Activated CD4-positive, alpha-beta T cell treated with anti-CD3 and anti-CD28 coated beads, Interleukin-2, Interleukin-4, amounts not matched to agents 100 ng/mL and 50 ng/mL, durations not matched to agents 16 hours and 8 hours (primary cell): ENCODE results near the gene TMC8.

ENCODE experiments used
- DNase-seq: peaks from one replicate; pipeline ENCODE4 v3.0.0-alpha.2; 2020; ENCODE audit warnings: low spot score

The TMC8 gene

GRCh38 chr17:78124081-78124835 is 6.3 kb upstream of the TMC8 start:
- no peak for DNase-seq

GRCh38 chr17:78124836-78125137 is 5.8 kb upstream of the TMC8 start:
- no peak for DNase-seq

DNA sequence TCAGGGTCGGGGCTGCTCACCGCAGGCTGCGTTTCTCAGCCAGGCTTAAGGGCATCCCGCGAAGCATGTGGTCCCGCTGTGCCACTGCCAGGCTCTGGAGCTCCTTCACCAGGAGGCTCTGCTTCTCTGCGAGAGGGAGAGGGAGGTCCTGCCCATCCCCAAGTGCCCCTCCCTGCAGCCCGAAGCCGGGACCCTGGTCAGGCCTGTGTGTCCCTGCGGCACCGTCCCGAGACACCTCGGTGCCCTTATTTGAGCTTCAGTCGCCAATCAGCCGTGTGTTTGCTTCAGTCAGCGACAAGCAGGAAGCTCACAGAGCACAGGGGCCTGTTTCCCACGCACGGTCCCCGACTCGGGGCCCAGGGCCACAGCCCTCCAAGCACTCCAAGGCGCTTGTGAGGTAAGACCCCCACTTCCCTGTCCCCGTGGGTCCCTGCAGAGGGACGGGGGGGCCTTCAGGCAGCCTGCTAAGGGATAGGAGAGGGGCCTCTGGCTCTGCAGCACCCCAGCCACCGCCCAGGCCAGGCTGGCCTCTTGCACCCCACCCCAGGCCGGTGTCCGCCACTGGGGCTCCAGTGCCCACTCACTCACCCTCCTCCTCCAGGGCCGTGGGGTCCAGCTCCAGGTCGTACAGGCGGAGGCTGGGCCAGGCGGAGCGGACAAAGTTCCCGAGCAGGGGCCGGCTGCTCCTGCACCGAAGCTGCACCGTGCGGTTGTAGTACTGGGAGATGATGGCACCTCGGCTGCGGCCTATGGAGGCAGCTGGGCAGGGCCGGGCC is 5.2 kb upstream of the TMC8 start:
- no peak for DNase-seq

DNA sequence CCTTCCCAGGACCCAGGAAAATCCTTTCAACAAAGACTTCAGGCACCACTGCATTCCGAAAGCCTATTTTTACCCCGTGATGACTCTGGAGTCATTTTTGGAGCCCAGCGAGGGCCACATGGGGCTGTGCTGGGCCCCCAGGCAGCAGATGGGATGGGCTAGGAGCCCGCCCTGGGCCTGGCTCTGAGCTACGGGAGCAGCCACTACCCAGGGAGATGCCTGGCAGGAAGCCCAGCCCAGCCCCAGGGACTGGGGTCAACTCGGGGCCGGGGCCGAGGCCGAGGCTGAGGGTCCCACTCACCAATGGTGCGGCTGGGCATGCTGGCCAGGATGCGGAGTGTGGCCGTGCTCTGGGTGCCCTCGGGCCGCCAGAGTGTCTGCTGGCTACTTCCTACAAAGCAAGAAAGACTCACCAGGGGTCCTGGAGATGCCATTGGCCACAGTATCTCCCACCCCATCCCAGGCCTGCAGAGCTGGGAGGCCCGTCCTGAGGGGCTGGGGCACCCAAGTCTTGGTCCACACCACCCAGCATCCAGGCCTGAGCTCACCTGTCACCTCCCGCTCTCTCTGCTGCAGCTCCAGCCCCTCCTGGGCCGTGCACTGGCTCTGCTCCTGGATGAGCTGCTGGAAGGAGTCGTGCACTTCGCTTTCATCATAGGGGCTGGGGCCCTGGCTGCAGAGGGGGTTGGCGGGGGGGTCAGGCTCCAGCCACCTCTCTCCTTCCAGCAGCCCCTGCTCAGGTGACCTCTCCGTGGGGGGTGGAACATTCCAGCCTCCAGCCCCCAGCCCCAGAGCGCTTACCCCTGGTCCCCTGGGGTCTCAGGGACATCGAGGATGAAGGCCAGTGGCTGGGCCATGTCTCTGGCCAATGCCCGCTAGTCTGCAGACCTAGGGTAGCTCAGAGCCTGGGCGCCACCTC is 4.3 kb upstream of the TMC8 start:
- DNase-seq = no peak

DNA sequence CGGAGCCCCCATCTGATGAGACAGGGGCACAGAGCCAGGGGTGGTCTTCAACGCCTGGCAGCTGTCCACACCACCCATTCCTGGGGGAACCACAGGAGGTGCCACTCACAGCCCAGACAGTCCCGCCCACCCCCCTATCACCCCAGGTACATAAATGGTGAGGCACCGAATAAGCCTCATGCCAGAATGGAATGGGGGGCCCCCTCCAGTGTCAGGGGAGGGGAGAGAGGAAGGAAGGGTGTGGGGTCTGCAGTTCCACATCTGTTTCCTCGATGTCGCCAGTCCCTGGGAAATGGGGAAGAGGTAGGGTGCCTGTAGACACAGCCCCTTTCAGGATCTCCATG is 3.7 kb upstream of the TMC8 start:
- DNase-seq = no peak

- peak; percentile 84 for DNase-seq
Observed at GRCh38 chr17:78127239-78127887, 3.2 kb upstream of the TMC8 start.

GRCh38 chr17:78127888-78128550 is 2.6 kb upstream of the TMC8 start:
- no peak for DNase-seq

DNA sequence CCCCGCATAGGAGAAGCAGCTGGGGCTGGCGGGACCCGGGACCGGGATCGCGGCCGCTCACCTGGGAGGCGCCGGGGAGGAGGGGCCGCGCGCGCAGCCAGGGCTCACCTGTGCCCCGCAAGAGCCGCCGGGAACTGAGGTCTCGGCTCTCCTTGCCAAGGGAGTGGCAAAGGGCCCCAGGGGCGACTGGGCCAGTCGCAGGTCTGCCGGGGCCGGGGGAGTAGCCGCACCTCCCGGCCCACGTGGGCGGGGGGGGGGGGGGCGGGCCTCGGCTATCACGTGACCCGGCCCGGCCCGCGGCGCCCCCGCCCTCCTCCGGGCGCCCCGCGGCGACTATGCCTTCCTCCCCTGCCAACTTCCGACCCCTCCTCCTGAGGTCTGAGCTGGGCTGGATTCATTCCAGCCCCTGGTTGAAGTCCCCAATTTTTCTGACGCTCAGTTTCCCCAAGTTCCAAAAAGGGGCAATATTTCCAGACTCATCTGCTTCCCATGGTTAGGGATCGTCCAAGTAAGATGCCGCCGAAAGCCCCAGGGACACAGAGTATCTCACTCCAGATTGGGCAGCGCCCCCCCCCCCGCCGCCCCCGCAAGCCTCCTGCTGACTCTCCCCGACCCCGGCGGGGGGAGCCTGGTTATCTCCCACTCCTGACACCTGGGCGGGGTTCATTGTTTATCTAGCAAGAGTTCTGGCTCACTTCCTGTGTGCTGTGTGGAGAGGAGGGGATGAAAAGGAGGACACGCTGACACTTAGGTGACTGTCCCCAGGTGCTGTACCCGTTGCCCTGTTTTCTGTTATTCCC is 1.8 kb upstream of the TMC8 start, which contains the start of gene TMC6:
TSS of gene TMC6 (minus strand) at position 205 of the 800 bp plus-strand sequence. CDS start 1,923 bp downstream, outside the sequence.
- DNase-seq = peak; percentile 75

- no peak for DNase-seq
Observed at GRCh38 chr17:78129351-78130089, 1.1 kb upstream of the TMC8 start.

DNA sequence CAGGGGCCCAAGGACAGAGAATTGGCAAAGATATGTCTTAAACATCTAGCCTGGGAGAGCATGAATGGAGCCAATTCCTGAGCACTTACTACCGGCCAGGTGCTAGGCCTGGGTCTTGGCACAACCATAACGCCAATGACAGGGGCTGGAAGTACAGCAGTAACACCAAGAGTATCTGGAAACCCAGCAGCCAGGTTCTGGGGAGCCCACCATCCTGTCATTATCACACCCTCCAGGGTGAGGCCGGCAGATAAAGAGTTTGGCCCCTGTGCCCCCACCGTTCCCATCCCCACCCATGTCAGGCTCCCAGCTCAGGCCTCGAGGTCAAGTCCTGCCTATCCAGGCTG is 508 bp upstream of the TMC8 start:
- DNase-seq = no peak

GRCh38 chr17:78131172-78132083 is 857 bp downstream of the TMC8 start:
- no peak for DNase-seq

DNA sequence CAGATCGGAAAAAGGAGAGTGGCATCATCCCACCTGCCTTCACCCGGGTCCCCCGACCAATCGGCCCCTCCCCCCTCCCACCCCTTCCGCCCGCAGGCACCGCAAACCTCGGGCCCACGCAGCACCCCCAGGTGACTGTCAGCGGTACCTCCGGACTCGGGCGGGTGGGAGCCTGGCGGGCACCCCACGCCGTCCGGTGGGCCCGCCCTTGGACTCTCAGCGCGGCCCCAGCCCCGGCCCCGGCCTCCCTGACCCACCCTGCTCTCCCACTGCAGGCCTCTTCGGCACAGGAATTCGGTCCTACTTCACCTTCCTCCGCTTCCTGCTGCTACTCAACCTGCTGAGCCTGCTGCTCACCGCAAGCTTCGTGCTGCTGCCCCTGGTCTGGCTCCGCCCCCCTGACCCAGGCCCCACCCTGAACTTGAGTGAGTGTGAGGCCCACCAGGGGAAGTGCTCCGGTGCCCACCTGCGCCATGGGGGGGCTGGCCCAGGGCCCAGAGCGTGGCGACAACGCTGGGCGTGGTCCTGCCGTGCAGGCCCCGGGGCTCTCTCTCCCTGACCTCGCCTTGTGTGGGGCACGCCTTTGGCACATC is 1.6 kb downstream of the TMC8 start:
- DNase-seq = peak; percentile 73

- no peak for DNase-seq
Observed at GRCh38 chr17:78132767-78133178, 2.2 kb downstream of the TMC8 start.

DNA sequence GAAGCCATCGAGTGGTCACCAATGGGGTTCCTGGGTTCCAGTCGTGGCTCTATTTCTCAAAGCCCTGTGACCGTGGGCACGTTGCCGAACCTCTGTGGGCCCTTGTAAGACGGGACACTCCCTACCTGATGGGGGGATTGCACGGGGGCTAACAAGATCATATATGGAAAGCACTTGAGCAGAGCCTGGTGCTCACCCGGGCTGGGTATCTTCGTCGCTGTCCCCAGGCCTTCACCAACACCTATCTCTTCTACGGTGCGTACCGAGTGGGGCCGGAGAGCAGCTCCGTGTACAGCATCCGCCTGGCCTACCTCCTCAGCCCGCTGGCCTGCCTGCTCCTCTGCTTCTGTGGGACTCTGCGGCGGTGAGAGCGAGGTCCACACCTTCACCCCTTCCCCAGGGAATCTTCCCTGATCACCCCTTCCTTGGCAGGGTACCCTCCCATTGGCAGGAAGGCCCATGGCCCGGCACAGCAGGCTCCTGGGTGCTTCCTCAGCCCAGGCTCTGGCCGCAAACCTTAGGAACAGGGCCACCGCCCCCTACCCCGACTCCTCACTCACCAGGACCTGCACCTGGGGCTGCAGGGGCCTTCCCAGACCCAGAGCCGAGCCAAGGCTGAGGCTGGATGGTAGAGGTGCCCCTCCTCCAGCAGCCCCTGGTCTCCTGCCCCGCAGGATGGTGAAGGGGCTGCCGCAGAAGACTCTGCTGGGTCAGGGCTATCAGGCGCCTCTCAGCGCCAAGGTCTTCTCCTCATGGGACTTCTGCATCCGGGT is 2.8 kb downstream of the TMC8 start:
- DNase-seq = no peak

DNA sequence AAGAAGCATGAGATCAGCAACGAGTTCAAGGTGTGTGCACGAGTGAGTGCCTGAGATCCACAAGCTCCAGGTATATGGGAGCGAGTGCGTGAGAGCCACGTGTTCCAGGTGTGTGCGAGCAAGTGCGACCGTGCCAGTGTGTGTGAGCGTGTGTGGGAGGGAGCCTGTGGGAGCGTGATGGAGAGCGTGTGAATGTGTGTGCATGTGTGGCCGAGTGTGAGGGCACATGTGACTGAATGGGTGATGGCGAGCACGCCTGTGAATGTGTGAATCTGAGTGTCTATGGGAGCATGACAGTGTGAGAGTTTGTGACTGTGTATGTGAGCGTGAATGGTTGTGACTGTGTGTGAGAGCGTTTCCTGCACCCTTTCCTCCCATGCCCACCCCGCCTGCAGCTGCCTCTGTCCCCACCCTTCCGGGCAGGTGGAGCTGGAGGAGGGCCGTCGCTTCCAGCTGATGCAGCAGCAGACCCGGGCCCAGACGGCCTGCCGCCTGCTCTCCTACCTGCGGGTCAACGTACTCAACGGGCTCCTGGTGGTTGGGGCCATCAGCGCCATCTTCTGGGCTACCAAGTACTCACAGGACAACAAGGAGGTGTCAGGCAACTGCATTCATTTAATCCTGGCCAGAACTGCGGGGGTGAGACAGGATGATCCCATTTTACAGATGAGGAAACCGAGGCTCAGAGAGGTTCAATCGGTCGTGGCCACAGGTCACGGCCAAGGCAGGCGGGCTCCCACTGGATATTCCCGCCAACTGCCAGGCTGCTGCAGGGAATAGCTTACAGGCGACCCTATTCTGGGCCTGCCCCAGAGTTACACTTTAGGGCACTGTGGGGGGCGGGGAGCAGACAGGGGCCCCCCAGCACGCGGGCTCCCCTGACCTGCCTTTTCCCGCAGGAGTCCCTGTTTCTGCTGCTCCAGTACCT is 3.7 kb downstream of the TMC8 start:
- peak; percentile 84 for DNase-seq

- DNase-seq = no peak
Observed at GRCh38 chr17:78134899-78135385, 4.4 kb downstream of the TMC8 start.
